Upper lobe of right lung (tissue), 1 donor: ENCODE results near the gene STT3B. TPM values are rescaled to one million over a fixed set of nuclear protein-coding genes. Genes with fewer than 3 reads are reported as not detected.

Experiments used
- ATAC-seq: fragments of 200-7000 bp; cut with Tn5 transposase; one replicate; pipeline ENCODE4 v1.9.1; 2020; ENCODE audit warnings: mild to moderate bottlenecking, moderate library complexity
- DNase-seq: peaks from one replicate; pipeline ENCODE4 v3.0.0-alpha.2; 2020
- H3K27ac ChIP-seq: fragments of 200-600 bp; one replicate; pipeline ENCODE4 v1.8.0; 2022
- H3K27me3 ChIP-seq: fragments of 200-600 bp; one replicate; pipeline ENCODE4 v1.8.0; 2022; ENCODE audit warnings: mild to moderate bottlenecking
- H3K36me3 ChIP-seq: fragments of 200-600 bp; one replicate; pipeline ENCODE4 v1.8.0; 2022
- H3K4me1 ChIP-seq: fragments of 200-600 bp; one replicate; pipeline ENCODE4 v1.8.0; 2022
- H3K4me3 ChIP-seq: fragments of 200-600 bp; one replicate; pipeline ENCODE4 v1.8.0; 2022; ENCODE audit warnings: mild to moderate bottlenecking
- H3K9me3 ChIP-seq: fragments of 200-600 bp; one replicate; pipeline ENCODE4 v1.8.0; 2022
- intact Hi-C: fragments of 100-400 bp; cut with DNase I; formaldehyde crosslinking; loops from one replicate; pipeline ENCODE4 v1.11.0; 2022
- total RNA-seq: library from RNA; stranded (reverse); fragmentation: NEBNext Ultra II Directional; extraction: Animal tissue kit (Norgen Biotek cat#: 25700); gene quantifications from one replicate; pipeline ENCODE4 v1.2.1, GENCODE V29; 2021
- TF ChIP-seq, protein P1 (sequence below): fragments of 200-600 bp; IDR thresholded peaks from one replicate; pipeline ENCODE4 v1.8.0; 2022; ENCODE audit warnings: antibody characterized with exemption
- donor health status: DM: no; HTN: yes; CAD: no; lungs with severe emphysema.

STT3B gene
- total RNA-seq, 1 donor from 2014 or later: 129 TPM

DNA sequence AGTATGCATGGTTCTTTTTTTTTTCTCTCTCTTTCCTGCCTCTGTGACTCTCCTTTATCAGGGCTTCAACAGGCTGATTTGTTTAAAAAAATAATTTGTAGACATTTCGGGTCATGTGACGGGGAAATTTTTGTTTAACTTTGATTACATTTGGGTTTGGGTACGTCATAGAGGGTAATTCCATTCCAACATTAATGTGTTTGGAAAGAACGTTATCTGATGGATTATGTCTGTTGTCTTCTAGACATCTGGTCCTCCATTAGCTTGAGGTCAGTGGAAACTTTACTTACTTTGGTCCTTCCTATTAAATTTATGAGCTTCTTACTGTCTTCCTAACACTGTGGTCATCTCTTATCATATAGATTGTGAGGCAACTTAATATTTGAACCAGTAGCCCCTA is 80.9 kb downstream of the STT3B start:
- DNase-seq: no peak
- no peak overlapping the region for H3K27ac ChIP-seq
- H3K4me1 ChIP-seq: peaks cover 15% of the 10 kb centered on the region
- intact Hi-C loops: no loop called here
- no peak for ATAC-seq
- H3K27me3 ChIP-seq: no peaks in the 10 kb centered on the region
- TF ChIP-seq, protein P1, sequence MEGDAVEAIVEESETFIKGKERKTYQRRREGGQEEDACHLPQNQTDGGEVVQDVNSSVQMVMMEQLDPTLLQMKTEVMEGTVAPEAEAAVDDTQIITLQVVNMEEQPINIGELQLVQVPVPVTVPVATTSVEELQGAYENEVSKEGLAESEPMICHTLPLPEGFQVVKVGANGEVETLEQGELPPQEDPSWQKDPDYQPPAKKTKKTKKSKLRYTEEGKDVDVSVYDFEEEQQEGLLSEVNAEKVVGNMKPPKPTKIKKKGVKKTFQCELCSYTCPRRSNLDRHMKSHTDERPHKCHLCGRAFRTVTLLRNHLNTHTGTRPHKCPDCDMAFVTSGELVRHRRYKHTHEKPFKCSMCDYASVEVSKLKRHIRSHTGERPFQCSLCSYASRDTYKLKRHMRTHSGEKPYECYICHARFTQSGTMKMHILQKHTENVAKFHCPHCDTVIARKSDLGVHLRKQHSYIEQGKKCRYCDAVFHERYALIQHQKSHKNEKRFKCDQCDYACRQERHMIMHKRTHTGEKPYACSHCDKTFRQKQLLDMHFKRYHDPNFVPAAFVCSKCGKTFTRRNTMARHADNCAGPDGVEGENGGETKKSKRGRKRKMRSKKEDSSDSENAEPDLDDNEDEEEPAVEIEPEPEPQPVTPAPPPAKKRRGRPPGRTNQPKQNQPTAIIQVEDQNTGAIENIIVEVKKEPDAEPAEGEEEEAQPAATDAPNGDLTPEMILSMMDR: no peak
- peaks cover 13% of the 10 kb centered on the region for H3K36me3 ChIP-seq
- H3K4me3 ChIP-seq: no peak overlapping the region
- no peaks in the 10 kb centered on the region for H3K9me3 ChIP-seq

DNA sequence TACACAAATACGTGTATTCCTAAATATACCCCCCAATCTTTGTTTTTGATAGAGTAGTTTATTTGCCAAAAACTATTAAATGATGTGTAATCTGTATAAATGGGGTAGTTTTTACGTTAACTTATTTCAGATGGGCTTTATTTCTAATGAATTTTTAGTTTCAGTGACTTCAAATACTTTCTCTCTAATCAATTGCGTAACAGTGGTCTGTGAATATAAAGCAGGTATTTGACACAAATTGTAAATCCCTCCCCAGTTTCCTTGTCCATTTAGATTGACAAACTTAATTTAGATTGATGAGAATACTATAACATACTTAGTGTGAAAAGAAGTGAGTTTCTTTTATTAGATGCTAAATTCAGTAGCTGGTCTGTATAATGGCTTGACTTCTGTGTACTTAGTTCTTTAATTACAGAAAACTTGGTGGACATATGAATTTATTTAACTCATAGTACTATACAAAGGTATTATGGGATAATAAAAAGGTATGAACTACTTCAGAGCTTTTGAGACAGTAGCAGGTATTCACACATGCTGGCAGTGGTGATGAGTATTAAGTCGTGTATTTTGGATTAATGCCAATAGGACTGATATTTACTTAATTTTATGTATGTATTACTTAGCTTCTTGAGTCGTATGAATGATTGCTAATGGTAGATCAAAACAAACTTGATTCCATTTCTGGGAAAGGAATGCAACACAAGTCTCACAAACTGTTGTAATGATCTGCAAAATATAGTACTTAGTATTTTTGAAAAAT is 81.6 kb downstream of the STT3B start:
- intact Hi-C loops: no loop called here
- no peak for ATAC-seq

DNA sequence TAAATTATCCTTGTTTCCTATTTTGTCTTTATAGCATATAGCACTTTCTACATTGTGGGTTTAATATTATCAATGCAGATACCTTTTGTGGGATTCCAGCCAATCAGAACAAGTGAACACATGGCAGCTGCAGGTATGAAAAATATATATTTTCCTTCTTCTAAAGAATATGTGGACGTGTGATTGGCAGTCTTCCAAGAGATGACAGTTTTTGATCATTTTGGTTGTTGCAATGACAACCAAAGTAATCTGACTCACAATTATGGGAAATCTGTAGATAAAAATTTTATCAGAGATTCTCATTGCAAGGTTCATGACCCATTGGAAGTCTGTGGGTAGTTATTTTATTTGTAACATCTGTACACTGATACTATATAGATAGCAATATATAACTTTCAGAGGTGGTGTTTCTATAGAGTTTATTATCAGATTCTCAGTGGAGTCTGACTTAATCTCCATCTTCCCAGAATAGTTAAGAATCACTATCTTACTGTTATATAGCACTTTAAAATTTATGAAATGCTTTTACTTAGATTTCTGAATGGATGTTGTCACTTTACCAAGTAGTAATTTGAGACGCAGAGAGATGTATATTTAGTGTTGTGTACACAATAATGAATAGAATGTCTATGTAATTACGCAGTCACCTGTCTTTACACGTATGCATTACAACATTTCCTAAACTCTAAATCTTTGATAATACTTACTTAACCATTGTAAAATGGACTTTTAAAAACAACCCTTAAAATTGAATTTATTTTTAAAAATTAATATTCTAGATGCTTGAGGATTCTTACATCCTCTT is 82.5 kb downstream of the STT3B start:
- Histone ChIP-seq H3K27ac (no peak overlapping the region), H3K36me3 (peaks cover 27% of the 10 kb centered on the region), H3K27me3 (no peaks in the 10 kb centered on the region), H3K9me3 (no peaks in the 10 kb centered on the region), H3K4me1 (peaks cover 12% of the 10 kb centered on the region), H3K4me3 (no peak overlapping the region)
- ATAC-seq (no peak), DNase-seq (no peak)
- intact Hi-C loops: no loop called here
- TF ChIP-seq, protein P1: no peak

More for the DNA sequence above, 81.6 kb downstream of the STT3B start:
- H3K27me3 ChIP-seq: no peaks in the 10 kb centered on the region
- DNase-seq: no peak
- TF ChIP-seq, protein P1: no peak
- H3K9me3 ChIP-seq: no peaks in the 10 kb centered on the region
- peaks cover 15% of the 10 kb centered on the region for H3K4me1 ChIP-seq
- H3K27ac ChIP-seq: no peak overlapping the region
- no peak overlapping the region for H3K4me3 ChIP-seq
- peaks cover 18% of the 10 kb centered on the region for H3K36me3 ChIP-seq

DNA sequence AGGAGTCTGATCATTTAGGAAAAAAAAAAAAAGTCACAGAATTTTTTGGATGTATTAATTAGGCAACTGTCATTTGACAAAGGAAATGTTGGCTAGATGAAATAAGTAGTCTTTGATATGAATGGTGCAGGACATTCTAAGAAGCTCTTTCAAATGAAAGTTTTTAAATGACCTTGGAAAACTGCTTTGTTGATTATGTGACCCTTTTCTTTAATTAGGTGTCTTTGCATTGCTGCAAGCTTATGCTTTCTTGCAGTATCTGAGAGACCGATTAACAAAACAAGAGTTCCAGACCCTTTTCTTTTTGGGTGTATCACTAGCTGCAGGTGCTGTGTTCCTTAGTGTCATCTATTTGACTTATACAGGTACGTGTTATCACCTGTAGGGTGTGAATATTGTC is 84.0 kb downstream of the STT3B start:
- H3K9me3 ChIP-seq: no peaks in the 10 kb centered on the region
- intact Hi-C loops: no loop called here
- ATAC-seq: no peak
- H3K36me3 ChIP-seq: peaks cover 36% of the 10 kb centered on the region
- H3K4me1 ChIP-seq: peaks cover 12% of the 10 kb centered on the region
- no peak overlapping the region for H3K4me3 ChIP-seq
- H3K27ac ChIP-seq: no peak overlapping the region
- no peak for DNase-seq
- H3K27me3 ChIP-seq: no peaks in the 10 kb centered on the region
- TF ChIP-seq, protein P1: no peak

DNA sequence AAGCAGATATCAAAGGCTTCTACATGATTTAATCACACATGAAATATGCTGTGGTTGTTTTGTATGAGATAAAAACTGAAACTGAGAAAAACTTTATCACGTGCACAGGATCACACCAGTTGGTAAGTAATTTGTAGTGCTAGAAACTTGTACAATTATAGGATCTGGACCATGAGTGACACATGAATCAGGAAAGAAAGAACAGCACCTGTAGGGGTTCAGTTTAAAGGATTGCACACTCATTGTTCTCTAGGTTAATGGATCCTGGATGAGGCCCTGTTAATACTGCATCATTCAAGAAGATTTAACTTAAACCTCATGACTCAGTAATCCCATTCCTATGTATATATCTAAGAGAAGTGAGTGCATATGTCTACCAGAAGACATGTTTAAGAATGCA is 87.9 kb downstream of the STT3B start:
- Histone ChIP-seq H3K27me3 (no peaks in the 10 kb centered on the region), H3K4me3 (no peak overlapping the region), H3K27ac (no peak overlapping the region), H3K4me1 (no peaks in the 10 kb centered on the region), H3K36me3 (peaks cover 58% of the 10 kb centered on the region), H3K9me3 (no peaks in the 10 kb centered on the region)
- DNase-seq: no peak
- ATAC-seq: no peak
- TF ChIP-seq, protein P1: no peak
- intact Hi-C loops: loop anchor here (10.0 kb wide), 1 partner anchor 144 kb away; no protein-coding TSS in a partner anchor
